Measurements from ENCODE around the gene MXD3.

- TF ChIP-seq CTCF (IDR thresholded peaks at IDR 0.05; ENCODE audit: extremely low read depth in 1 of 2, insufficient read depth in 1 of 2, low read depth in 1 of 2, low read length in 2 of 2) (no peak), MAX (IDR thresholded peaks at IDR 0.05; ENCODE audit: insufficient read depth, insufficient read length) (no peak), POLR2A (IDR thresholded peaks at IDR 0.05; ENCODE audit: low read depth, low read length) (no peak), POLR2AphosphoS5 (IDR thresholded peaks at IDR 0.05; ENCODE audit: insufficient read depth, low read depth, low read length) (no peak)
These were observed 7.7 kb downstream of the MXD3 start for GRCh38 chr5:177303925-177304391.

Measured in endothelial cell of umbilical vein (primary cell).